Measurements from ENCODE around the gene SLX9.
A peak's percentile ranks its signal among the peaks of the same experiment; 100 is the strongest.

Gene SLX9

DNA sequence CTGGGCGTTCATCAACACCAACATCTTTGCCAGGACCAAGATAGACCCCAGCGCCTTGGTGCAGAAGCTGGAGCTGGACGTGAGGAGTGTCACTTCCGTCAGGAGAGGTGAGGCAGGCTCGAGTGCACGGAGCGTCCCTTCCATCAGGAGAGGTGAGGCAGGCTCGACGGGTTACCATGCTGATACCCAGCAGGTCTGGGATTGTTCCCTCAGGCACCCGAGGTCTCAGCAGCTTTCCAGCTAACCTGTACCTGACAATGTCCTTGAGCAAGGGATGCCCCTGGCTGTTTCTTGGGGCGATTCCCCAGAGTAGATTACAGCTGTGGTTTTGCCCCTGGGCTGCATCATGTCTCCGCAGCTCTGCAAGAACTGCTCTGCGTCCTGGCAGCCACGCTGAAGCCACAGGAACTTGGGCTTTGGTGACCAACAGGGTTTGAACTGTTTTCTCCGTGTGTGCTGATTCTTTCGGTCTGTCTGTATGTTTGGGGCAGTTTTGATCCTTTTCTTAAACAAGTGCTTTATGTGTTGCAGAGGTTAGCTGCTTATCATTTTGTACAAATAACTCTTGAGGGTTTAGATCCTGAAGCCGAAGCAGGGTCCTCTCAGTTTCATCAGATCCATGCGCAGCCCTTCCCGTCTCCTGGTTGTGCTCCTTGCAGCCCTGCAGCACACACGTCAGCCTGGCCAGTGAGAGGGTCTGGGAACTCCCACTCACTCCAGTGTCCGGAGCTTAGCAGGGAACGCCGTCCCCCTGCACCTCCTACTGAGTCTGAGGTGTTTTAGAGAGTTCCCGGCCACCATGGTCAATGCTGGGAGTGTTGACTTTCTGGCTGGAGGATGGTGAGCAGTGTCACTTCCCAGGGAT lies 4.1 kb downstream of the SLX9 start:
- DNase-seq = no peak

DNA sequence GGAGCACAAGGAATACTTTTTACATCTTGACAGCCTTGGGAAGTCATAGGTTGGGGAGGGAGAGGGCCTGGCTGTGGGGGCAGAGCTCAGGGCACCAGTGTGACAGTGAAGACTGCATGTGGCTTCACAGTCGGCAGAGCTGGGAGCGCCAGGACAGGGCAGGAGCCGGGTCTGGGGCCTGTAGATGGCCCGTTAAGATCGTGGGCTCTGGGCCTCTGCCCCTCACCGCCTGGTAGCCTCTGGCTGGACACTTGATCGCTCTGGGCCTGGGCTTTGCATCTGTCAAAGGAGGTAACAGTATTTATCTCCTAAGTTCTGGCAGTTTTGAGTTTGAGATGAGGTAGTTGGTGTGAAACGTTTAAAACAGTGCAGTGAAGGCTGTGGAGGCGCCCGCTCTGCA lies 4.8 kb downstream of the SLX9 start:
- no peak for DNase-seq

DNA sequence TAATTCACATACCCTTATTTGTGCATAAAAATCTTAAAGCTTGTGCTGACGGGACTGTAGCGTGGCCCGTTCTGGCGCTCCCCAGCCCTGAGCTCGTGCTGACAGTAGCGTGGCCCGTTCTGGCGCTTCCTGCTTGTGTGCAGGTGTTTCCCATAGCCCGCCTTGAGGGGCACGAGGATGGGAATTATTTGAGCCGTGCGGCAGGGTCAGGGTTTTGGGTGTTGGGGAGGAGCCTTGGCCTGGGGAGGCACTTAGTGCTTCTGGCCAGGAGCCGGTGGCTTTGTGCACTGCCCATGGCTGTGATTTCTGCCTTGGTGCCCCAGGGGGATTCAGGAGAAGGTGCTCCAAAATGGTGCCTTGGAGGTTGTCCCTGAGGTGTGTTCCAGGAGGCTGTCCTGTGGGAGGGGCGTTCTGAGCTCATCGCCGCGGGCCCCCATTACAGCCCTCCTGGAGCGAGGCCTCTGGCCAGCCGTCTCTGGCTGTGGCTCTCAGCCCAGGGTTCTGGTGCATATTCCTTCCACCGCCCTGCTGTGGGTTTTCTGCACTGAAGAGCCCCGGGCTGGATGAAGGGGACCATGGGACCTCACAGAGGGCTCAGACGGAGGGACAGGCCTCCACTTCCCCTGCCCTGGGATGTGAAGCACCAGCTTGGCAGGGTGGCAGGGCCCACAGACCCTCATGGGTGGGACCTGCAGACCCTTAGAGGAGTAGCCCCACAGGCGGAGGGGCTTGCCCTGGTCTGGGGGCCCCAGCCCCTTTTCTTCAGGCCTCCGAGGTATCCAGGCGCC lies 6.6 kb downstream of the SLX9 start:
- DNase-seq = no peak

DNA sequence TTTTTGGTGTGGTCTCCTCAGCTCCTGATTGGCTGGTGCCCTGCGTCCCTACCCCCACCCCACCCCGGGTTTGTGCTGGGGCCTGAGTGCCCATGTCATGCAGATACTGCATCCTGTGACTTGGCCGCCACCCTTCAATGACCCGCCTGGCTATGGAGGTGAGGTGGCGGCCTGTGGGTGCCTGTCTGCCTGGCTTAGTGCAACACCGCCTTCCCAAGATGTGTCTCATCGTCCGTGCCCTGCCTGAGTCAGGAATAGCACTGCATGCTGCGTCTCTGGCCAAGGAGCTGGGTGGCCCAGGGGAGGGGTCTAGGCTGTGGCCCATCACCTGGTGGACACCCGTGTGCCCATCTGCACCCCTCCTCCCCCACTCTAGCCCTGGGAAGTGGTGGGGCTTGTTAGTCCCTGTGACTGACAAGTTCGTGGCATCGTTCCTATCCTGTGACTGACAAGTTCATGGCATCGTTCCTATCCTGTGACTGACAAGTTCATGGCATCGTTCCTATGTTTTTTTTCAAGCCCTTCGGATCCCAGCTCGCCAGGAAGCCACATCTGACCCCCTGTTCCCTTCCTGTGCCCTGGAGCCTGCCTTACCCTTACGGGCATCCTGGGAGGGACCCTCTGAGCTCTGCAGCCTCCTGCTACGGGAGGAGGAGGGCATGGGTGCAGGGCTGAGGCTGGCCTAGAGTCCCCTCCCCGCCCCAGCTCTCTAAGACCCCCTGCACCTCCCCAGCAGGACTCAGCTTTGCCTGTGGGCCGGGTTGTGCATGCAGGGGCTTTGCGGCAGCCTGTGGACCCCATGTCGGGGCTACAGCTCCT lies 7.5 kb downstream of the SLX9 start:
- DNase-seq = no peak

DNA sequence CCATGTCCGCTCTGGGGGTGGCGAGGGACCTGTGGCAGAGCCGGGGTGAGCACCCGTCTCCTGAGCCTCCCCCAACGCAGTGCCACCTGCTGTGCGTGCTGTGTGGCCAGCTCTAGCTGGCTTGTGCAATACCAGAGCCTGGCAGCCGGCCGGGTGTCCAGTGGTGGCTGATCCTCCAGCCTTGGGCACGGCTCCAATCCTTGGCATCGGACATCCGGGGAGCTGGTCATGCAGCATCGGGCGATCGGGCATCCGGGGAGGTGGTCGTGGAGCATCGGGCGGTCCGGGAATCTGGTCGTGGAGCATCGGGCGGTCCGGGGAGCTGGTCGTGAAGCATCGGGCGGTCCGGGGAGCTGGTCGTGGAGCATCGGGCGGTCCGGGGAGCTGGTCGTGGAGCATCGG lies 8.1 kb downstream of the SLX9 start:
- peak in 1 of 56 donors; percentile 26 for DNase-seq

DNA sequence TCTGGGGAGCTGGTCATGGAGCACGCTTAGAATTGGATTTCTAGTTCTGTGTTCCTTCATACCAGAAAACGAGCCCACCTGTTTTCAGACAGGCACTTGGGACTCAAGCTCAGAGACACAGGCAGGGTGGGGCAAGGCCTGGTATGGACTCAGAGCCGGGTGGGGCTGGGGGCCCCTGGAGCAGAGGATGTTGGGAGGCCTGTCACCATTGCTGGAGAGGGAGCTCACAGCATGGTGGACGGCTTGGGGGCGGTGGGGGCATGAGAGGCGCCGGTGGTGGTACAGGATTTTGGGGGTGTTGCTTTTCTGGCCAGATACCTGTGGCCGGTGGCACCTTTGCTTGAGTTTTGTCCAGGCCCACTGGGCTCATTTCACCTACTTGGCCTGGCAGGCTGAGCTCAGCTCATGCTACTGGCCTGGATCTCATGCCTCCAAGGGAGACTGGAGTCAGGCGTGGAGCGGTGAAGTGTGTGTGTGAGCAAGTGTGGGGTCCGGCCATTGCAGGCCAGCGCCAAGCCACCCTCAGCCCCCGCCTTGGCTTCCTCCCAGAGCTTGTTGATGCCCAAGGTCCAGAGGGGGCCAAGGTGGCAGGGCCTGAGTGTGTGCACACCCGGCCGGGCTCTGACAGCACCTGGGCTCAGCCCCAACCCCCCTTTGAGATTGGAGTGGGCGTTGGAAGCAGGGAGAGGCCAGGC lies 8.7 kb downstream of the SLX9 start:
- no peak for DNase-seq

DNA sequence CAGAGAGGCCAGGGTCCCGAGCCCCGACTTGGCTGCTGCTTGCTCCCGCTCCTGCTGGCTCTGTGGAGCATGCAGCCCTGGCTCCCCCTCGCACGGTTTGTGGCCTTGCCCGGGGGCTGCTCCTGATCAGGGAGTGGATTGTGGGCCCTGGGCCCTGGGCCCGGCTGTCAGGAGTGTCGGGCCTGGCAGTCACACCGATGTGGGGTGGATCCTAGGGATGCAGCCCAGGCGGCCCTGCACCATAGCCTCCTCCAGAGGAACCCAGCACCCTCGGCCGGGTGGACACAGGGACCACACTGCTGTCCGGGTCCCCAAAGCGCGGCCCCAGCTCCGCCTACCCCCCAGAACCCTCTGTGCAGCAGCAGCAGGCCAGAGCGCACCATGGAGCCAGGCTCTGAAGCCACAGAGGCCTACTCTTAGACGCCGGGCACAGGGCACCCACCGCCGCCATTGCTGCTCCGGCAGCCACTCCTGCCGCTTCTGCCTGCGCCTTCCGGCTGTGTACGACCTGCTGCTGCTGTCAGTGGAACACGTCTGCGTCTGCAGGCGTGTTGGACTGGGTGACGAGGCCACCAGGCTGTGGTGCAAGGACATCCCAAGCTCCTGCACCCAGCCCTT lies 9.4 kb downstream of the SLX9 start:
- DNase-seq = no peak

DNA sequence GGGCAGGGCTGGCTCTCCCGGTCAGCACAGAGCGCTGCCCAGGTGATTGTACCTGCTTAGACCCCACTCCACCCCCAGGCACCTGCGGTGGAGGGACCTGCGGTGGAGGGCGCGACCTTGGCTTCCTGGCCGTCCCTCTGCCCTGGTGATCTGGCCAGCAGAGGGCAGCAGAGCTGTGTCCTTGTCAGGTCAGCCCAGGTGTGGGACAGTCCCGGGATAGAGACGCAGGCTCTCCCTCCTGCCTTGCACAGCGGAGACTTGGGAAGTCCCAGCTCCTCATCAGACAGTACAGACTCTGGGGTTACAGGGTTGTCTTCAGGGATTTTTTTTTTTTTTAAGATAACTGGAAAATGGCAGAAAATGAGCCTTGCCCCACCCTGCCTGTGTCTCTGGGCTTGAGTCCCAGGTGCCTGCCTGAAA lies 10.0 kb downstream of the SLX9 start:
- DNase-seq = peak in 26 of 56 donors; percentile 5 to 75 (median 42)

DNA sequence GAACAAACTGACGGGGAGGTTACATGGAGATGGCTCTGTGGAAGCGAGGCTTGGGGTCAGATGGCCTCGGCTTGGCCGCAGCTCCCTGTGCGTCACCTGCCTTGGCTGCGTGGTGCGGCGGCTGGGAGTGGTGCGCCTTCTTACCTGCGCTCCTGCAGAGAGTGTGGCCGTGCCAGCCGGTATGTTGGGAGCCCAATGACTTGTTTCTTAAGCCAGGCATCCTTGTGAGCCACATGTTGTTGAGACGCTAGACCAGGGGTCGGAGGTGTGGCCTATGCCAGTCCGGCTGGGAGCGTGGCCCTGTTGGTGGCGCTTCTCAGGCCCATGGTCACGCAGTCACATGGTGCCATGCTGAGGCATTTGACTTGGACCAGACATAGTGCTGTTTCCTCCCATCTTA lies 10.5 kb downstream of the SLX9 start:
- DNase-seq = no peak

DNA sequence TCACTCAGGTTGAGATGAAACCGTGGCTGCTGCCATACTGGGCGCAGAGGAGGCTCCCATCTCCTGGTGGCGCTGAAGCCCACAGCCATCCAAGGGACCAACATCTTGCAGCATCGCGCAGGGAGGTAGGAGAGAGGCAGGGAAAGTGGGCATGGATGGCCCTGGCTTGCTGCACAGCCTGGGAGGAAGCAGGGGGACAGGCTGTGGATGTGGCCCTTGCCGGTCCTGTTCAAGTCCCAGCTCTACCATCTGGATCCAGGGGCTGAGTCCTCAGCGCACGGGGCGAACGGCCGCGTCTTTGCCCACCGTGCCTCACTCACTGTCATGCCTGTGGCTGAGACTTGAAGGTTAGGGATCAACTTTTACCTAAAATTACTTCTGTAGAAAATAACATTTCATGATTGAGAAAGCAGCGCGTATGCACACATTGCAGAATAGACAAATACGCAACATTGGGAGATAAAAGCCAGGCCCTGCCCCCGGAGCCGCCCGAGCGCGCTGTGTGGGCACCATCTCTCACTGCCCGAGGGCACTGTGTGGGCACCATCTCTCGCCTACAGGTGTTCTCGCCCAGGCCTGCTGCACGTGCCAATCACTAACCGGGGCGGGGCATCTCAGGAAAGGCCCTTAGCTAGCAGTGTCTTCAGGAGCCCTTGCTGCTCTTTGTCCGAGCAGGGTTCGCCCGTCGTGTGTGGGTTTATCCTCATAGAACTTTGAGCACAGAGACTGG lies 11.5 kb downstream of the SLX9 start:
- no peak for DNase-seq

DNA sequence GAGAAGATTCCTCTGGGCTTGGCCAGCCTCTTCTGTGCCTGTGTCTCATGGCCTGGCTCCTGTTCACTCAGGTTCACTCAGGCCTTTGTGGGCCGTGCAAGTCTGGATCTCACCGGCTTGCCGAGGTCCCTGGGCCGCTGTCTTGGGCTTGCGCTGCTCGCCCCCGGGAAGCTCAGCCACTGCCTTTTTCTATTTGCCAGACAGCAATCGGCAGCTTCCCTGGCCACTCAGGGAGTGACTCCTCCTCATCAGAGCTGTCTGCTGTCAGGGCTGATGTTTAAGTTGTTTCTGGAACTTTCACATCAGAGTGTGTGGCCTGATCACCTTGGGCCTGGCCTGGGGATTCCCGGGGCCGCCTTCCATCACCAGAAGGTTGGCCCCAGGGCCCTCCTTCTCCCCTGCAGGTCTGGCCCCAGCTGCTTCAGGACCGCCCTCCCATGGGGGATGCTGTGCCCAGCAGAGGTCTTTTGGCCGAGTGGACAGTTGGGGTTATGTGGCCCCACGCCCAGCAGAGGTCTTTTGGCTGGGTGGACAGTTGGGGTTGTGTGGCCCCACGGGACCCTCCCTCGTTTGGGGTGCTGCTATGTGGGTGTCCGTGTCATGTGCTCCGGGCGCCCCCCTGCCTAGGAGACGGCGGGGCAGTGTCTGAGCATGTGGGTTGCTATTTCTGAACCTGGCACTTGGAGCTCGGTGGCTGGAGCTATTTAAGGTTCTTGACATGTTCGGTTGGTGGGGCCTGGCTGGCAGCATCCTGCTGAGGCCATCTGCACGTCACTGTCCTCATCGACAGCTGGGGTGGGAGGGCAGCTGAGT lies 12.5 kb downstream of the SLX9 start:
- no peak for DNase-seq

DNA sequence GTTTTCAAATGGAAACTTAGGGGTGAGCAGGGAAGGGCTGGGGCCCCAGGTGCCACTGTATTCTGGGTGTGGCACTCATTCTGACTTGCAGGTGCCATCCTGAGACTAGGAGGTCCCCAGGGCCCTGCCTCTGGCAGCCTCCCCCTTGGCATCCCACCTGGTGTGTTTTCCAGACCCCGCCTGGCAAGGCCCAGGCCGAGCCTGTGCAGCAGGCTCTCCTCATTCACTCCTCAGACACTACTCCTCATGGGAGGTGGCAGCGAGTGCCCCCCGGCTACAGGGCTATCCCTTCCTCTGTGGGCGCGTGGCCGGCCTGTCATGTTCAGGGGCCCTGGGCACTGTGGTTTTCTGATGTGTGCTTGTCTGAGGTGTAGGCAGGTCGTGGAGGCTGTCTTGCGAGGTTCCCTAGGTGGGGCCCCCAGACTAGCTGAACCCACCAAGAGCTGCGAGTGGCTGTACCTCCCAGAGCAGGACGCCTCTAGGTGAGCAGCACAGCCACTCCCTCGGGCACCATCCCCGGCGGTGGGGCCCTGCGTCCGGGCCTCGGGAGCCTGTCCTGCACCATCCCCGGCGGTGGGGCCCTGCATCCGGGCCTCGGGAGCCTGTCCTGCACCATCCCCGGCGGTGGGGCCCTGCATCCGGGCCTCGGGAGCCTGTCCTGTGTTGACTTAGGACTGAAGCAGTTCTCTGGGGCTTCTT lies 13.2 kb downstream of the SLX9 start:
- DNase-seq = no peak

DNA sequence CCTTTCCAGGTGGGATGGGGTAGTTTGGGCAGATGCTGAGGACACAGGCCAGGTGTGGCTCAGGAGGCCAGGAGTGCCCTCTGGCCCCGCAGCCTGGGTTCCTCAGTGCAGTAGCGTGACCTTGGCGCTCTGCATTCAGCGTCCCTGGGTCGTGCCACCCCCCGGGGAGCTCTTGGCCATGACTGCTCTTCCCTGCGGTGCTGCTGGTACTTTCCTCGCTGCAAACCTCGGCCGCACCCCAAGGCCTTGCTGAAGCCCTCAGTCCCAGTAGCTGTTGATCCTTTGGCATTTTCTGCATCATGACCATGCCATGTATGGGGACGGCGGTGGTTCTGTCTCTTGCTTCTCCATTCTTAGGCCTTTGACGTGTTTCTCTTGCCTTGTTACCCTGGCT lies 13.8 kb downstream of the SLX9 start:
- no peak for DNase-seq

DNA sequence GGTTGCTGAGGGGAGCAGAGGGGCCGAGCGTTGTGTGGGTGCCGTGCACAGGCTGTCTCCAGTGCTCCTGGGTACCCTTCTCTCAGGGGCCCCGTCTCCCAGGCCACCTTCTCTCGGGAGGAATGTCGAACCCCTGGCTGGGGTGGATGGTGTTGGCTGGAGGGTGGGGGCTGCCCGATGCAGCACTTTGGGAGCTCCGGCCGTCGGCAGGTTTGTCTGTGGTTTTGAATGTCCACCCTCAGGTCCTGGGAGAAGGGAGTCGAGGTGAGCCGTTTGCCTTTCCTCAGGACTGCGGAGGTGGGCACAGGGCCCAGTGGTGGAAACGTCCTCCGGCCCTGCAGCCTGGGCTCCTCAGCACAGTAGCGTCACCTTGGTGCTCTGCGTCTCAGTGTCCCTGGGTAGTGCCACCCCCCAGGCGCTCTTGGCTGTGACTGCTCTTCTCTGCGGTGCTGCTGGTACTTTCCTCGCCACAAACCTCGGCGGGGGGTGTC lies 14.5 kb downstream of the SLX9 start:
- no peak for DNase-seq

DNA sequence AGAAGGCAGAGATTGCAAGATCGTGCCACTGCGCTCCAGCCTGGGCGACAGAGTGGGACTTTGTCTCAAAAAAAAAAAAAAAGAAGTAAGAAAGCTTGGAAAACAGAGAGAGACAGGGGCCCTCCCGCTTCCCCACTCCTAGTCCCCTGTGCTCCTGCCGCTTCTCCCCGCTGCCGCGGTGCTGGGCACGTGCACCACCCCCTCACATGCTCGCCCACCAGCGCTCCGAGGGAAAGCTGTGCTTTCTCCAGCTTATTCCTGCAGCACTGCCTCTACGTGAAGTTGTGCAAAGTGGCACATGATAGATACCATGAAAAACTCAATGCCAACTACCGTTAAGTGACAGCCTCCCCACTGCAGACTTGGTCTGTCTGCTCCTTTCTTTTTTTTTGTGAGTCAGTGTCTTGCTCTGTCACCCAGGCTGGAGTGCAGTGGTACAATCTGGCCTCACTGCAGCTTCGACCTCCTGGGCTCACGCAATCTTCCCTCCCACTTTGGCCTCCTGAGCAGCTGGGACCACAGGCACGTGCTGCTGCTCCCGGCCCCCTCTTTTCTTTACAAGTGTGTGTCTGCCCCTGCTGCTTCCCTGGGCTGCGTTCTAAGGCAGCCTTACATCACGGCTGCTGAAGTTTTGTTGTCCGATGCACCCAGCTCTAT lies 15.4 kb downstream of the SLX9 start:
- peak in 7 of 56 donors; percentile 15 to 57 (median 39) for DNase-seq

DNA sequence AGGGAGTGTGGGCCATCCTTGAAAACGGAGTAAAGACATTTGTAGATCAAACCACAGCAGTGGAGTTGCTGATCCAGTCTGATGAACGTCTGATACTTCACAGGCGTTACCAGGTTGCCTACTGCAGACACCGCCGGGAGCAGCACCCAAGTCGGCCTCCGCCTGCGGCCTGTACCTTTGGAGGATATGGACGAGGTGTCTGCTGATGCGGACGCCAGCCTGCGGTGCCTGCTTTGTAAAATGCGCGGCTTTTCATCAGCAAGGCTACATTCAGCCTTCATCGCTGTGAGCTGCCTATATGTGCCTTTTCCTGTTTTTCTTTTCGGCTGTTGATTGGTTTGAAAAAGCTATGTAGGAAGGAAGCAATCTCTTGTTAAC lies 16.0 kb downstream of the SLX9 start:
- DNase-seq = no peak

DNA sequence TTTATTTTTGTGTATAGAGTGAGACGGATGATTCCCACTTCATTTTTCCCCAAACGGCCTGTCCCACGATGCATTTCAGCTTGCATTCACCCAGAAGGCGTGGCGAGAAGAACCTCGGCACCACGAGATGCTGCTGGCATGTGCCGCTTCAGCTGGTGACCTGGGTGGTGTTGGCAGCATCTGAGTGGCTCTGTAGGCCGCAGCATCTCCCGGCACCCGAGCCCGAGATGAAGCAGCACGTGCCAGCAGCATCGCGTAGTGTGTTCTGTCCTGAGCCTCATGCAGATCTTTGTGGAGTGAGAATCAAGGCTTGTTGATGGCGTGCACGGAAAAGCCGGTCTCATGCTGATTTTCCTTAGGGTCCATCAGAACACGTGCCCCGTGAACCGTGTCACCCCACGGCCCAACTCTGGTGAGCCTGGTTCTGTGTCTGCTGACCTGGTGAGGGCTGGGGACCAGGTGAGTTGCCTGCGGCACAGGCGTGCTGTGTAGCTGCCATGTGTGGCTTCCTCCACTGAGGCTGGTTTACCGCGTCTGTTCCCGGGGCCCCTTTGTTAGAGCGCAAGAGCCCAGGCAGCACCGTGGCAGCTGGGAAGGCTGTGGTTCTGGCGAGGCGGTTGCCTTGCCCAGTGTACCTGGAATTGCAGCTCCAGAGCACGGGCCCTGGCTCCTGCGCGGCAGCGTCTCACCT lies 16.7 kb downstream of the SLX9 start:
- DNase-seq = no peak

Data from amygdala (tissue), 56 donors.